HEK293T (cell line): ENCODE results near the gene SAC3D1.

ENCODE experiments used
- CTCF ChIA-PET: fragments of 350-600 bp; formaldehyde crosslinking; extraction: SDS; loops from one replicate; lab custom pipeline; 2021; ENCODE audit warnings: antibody characterized with exemption, inconsistent platforms; lab: Yijun Ruan, JAX
- POLR2A ChIA-PET: fragments of 350-600 bp; formaldehyde crosslinking; extraction: SDS; loops from one replicate; lab custom pipeline; 2020; ENCODE audit warnings: antibody characterized with exemption, inconsistent platforms; lab: Yijun Ruan, JAX
- DNase-seq: peaks from one replicate; pipeline ENCODE4 v3.0.0; 2012; ENCODE audit warnings: mixed read lengths; ENCODE audit errors: extremely low spot score
- ARNT ChIP-seq: fragments of 450-650 bp; IDR thresholded peaks from 2 replicates; pipeline ENCODE4 v1.6.1; 2017; ENCODE audit warnings: mild to moderate bottlenecking
- BHLHE40 ChIP-seq: fragments of 450-650 bp; IDR thresholded peaks from 2 replicates; pipeline ENCODE4 v1.6.1; 2016; ENCODE audit warnings: mild to moderate bottlenecking, moderate library complexity, borderline replicate concordance
- CTBP1 ChIP-seq: fragments of 450-650 bp; IDR thresholded peaks from 2 replicates; pipeline ENCODE4 v1.6.1; 2016; ENCODE audit warnings: borderline replicate concordance
- ELF4 ChIP-seq: fragments of 450-650 bp; IDR thresholded peaks from 2 replicates; pipeline ENCODE4 v1.6.1; 2017; ENCODE audit warnings: antibody characterized with exemption
- FOXA1 ChIP-seq: fragments of 450-650 bp; IDR thresholded peaks from 2 replicates; pipeline ENCODE4 v1.6.1; 2016; ENCODE audit warnings: mild to moderate bottlenecking
- FOXK2 ChIP-seq: fragments of 450-650 bp; IDR thresholded peaks from 2 replicates; pipeline ENCODE4 v1.6.1; 2016; ENCODE audit warnings: mild to moderate bottlenecking
- FOXM1 ChIP-seq: fragments of 450-650 bp; IDR thresholded peaks from 2 replicates; pipeline ENCODE4 v1.6.1; 2017; ENCODE audit warnings: mild to moderate bottlenecking, borderline replicate concordance
- HDGF ChIP-seq: fragments of 450-650 bp; IDR thresholded peaks from 2 replicates; pipeline ENCODE4 v1.6.1; 2017; ENCODE audit warnings: antibody characterized with exemption, borderline replicate concordance
- L3MBTL2 ChIP-seq: fragments of 450-650 bp; conservative IDR thresholded peaks from 2 replicates; pipeline ENCODE4 v1.6.1; 2016; ENCODE audit warnings: mild to moderate bottlenecking
- LEF1 ChIP-seq: fragments of 450-650 bp; IDR thresholded peaks from 2 replicates; pipeline ENCODE4 v1.6.1; 2017; ENCODE audit warnings: mild to moderate bottlenecking, borderline replicate concordance
- NFRKB ChIP-seq: fragments of 450-650 bp; IDR thresholded peaks from 2 replicates; pipeline ENCODE4 v1.6.1; 2016; ENCODE audit warnings: mild to moderate bottlenecking, moderate library complexity
- SP1 ChIP-seq: fragments of 450-650 bp; IDR thresholded peaks from 2 replicates; pipeline ENCODE4 v1.6.1; 2017
- SUZ12 ChIP-seq: fragments of 450-650 bp; IDR thresholded peaks from 2 replicates; pipeline ENCODE4 v1.6.1; 2016; ENCODE audit warnings: mild to moderate bottlenecking
- TARDBP ChIP-seq: fragments of 450-650 bp; IDR thresholded peaks from 2 replicates; pipeline ENCODE4 v1.6.1; 2016
- ZNF384 ChIP-seq: fragments of 450-650 bp; IDR thresholded peaks from 2 replicates; pipeline ENCODE4 v1.6.1; 2016
- TF ChIP-seq, protein P1 (sequence below): fragments of 450-650 bp; IDR thresholded peaks from 2 replicates; pipeline ENCODE4 v1.6.1; 2016

SAC3D1 gene

DNA sequence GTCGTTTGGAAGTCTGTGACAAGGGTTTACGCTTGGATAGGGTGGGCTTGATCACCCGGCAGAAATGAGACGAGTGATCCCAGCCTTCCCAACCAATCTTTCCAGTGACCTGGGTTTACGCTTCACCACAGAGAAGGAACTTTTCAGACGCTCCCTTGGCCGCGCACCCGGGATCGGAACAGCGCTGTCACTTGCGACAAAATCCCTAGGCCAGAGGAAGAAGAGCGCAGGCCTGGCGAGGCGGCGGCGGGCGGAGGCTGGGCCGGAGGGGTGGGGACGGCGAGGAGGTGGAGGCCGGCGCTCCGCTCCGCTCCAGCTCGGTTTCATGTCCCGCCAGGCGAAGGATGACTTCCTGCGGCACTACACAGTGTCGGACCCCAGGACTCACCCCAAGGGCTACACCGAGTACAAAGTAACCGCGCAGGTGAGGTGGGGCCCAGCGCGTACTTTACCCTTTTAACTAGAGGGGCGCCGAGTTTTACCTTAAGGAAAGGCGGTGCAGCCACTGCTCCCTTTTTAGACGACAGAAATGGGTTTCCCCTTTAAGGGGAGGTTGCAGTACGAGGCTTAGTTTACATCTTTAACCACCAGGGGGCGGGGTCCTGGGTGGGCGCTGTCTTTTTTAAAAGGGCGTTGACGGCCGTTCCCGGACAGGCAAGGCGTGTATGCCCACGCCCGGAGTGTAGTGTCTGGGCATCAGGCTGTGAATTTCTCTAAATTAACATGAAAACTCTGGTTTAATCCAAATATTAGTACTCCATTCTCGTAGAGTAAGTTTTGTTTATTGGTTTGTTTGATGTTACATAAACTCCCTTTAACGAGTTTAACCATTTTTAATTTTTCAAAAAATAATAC is 13.6 kb upstream of the SAC3D1 start, which contains the start of gene SNX15:
Gene SNX15 (plus strand): TSS at position 227 of the 855 bp plus-strand sequence. CDS start 99 bp downstream, at position 326.
- peak; percentile 87 for DNase-seq
- POLR2A ChIA-PET: interaction anchor here (1.2 to 2.5 kb wide), 3 partner anchors 12 to 56 kb away, joined by 3 to 12 read pairs (median 11); partner anchors contain the start of genes ARL2 and SAC3D1
- no peak for TF ChIP-seq TARDBP
- TF ChIP-seq FOXA1: no peak
- peak; percentile 98 for TF ChIP-seq FOXM1
- peak; percentile 97 for TF ChIP-seq L3MBTL2
- TF ChIP-seq, protein P1, sequence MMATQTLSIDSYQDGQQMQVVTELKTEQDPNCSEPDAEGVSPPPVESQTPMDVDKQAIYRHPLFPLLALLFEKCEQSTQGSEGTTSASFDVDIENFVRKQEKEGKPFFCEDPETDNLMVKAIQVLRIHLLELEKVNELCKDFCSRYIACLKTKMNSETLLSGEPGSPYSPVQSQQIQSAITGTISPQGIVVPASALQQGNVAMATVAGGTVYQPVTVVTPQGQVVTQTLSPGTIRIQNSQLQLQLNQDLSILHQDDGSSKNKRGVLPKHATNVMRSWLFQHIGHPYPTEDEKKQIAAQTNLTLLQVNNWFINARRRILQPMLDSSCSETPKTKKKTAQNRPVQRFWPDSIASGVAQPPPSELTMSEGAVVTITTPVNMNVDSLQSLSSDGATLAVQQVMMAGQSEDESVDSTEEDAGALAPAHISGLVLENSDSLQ: peak; percentile 61; the same call in 1 of the 2 replicates
- CTCF ChIA-PET: interaction anchor here (0.6 to 2.1 kb wide), 4 partner anchors 13 to 960 kb away, joined by 3 to 9 read pairs (median 3); partner anchors contain the start of genes ARL2, BATF2 and SAC3D1

DNA sequence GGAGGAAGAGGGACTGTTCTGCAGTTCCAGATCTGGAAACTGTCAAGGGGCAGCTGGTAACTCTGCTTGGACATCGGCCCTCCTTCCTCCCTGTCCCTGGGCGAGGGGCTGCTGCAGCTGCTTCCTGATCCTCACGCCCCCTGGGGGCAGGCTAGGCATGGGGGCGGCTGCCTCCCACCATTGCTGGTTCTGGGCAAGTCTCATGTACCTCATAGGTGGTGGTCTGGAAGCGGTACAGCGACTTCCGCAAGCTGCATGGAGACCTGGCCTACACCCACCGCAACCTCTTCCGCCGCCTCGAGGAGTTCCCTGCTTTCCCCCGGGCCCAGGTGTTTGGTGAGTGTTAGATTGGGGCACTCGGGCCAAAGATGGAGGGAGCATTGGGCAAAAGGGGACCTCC is 8.8 kb upstream of the SAC3D1 start:
- DNase-seq: no peak
- TF ChIP-seq CTBP1: no peak
- CTCF ChIA-PET: interaction anchor here (1.0 to 1.3 kb wide), 2 partner anchors 11 to 283 kb away, joined by 3 read pairs; no protein-coding TSS in a partner anchor
- POLR2A ChIA-PET: interaction anchor here (1.8 kb wide), 1 partner anchor 8 kb away, joined by 7 read pairs; the partner anchor contains the start of gene SAC3D1

DNA sequence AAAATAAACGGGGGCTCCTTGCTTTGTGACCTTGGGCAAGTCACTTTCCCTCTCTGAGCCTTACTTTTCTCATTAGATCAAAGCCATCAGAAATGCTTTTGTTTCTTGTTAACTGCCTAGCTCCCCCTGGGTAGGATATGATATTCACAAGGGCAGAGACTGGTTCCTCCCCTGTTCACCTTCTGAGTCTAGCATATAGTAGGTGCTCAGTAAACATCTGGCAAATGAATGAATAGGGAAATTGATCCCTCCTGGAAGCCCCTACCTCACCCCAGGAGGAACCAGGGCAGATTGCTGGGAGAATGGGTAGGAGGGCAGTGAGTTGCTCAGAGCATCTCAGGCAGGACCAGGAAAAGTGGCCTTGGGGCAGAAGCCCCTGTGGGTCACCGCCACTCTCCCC is 6.6 kb upstream of the SAC3D1 start:
- no peak for DNase-seq
- CTCF ChIA-PET: no interaction called here
- TF ChIP-seq NFRKB: no peak
- TF ChIP-seq BHLHE40: no peak
- TF ChIP-seq LEF1: no peak
- no peak for TF ChIP-seq L3MBTL2
- no peak for TF ChIP-seq SUZ12
- TF ChIP-seq SP1: no peak
- TF ChIP-seq ZNF384: no peak
- POLR2A ChIA-PET: no interaction called here

DNA sequence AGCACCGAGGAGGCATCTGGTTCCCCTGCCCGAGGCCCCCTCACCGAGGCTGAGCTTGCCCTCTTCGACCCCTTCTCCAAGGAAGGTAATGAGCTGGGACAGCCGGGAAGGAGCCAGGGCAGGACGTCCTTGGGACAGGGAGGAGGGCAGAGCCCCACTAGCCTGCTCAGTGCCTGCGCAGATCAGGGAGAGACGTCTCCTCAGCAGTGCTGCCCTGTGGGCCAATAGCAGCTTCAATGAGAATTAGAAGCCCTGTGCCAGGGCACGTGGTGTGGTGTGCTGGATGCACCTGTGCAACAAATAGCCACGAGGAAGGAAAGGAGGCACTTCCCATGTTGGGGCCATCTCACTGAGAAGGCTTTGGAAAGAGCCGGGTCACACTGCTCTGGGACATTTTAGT is 5.4 kb upstream of the SAC3D1 start:
- no peak for DNase-seq
- ChIA-PET CTCF (interaction anchor here (0.6 kb wide), 1 partner anchor 12 kb away, joined by 3 read pairs; no protein-coding TSS in a partner anchor), POLR2A (no interaction called here)
- TF ChIP-seq, protein P1: no peak

DNA sequence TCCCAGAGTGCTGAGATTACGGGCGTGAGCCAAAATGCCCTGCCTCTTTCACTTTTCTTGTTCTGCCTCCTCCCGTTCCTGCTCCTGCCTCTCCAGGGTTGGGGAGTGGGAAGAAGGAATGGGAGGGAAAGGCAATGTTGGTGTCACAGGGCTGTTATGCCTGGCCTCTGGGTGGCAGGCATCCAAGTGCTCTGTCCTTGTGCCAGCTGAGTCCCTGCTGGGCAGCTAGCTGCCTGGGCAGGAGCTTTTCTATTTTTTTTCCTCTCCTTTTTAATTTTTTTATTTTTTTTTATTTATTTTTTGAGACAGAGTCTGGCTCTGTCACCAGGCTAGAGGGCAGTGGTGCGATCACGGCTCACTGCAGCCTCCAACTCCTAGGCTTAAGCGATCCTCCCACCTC is 4.1 kb upstream of the SAC3D1 start:
- POLR2A ChIA-PET: no interaction called here
- DNase-seq: no peak
- CTCF ChIA-PET: no interaction called here

DNA sequence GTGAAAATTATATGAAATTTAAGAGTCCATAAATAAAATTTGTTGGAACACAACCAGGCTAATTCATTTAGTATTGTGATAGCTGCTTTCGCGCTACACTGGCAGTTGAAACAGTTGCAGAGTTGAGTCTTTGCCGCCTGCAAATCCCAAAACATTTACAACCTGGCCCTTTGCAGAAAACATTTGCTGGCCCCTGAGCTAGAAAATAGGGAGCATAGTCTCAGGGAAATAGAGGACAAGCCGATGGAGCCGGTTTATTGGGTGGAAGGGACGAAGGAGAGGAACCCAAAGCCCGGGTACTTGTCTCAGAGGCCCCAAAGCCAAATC is 527 bp upstream of the SAC3D1 start:
- TF ChIP-seq SP1: no peak
- no peak for DNase-seq
- POLR2A ChIA-PET: interaction anchor here (0.7 to 2.3 kb wide), 19 partner anchors 9 to 237 kb away, joined by 3 to 14 read pairs (median 4); partner anchors contain the start of genes ARL2, FAU, MAP4K2 and MEN1
- CTCF ChIA-PET: interaction anchor here (0.6 to 1.6 kb wide), 2 partner anchors 124 to 152 kb away, joined by 4 read pairs; no protein-coding TSS in a partner anchor

More for the DNA sequence above, 4.1 kb upstream of the SAC3D1 start:
- TF ChIP-seq CTBP1 (no peak), TARDBP (no peak), ARNT (no peak), FOXA1 (no peak), HDGF (no peak), FOXM1 (no peak), LEF1 (no peak), ELF4 (no peak), SP1 (no peak), FOXK2 (no peak), SUZ12 (no peak), NFRKB (no peak), BHLHE40 (no peak), ZNF384 (no peak), L3MBTL2 (no peak)
- TF ChIP-seq, protein P1: no peak

DNA sequence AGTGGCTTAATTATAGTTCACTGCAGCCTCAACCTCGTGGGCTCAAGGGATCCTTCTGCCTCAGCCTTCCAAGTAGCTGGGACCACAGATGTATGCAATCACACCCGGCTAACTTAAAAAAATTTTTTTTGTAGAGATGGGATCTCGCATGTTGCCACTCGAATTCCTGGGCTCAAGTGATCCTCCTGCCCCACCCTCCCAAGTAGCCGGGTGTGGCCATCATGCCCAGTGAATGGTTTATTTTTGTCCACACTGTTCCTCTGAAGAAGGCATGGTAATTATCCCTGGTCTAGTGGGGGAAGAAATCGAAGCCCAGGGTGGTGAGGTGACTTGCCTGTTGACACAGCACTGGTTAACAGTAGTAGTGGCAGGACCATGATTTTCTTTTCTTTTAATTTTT is 1.9 kb downstream of the SAC3D1 start:
- POLR2A ChIA-PET: no interaction called here
- TF ChIP-seq CTBP1 (no peak), LEF1 (no peak), HDGF (no peak), TARDBP (no peak), SUZ12 (no peak), FOXM1 (no peak)
- no peak for DNase-seq
- CTCF ChIA-PET: interaction anchor here (0.8 kb wide), 1 partner anchor 29 kb away, joined by 4 read pairs; the partner anchor contains the start of gene ARL2
